NOMO-1 (cell line): ENCODE results near the gene APBB1IP.
A peak's percentile ranks its signal among the peaks of the same experiment; 100 is the strongest.
"Not testable (repeated sequence)": the region's sequence is repeated elsewhere in the genome, so short reads cannot be mapped to it uniquely, and the experiment has no call there.

Experiments
- DNase-seq, 2 experiments: peaks; one replicate each; lab custom pipeline; 2025; ENCODE audit not compliant: unreplicated experiment in 2 of 2; lab: John Stamatoyannopoulos, UW

Gene APBB1IP

GRCh38 chr10:26474845-26475244, 36.7 kb downstream of the APBB1IP start:
- not testable (repeated sequence) for DNase-seq

GRCh38 chr10:26475386-26475785, 37.2 kb downstream of the APBB1IP start:
- no peak for DNase-seq

- DNase-seq: no peak
These were observed 39.4 kb downstream of the APBB1IP start for GRCh38 chr10:26477501-26477900.

GRCh38 chr10:26478061-26478460, 39.9 kb downstream of the APBB1IP start:
- no peak for DNase-seq

GRCh38 chr10:26479766-26480492, 41.8 kb downstream of the APBB1IP start:
- DNase-seq: peak; percentile 67 to 80

GRCh38 chr10:26481315-26481692, 43.2 kb downstream of the APBB1IP start:
- DNase-seq: no peak

GRCh38 chr10:26481914-26482550, 43.9 kb downstream of the APBB1IP start:
- peak; percentile 94 to 98 for DNase-seq

GRCh38 chr10:26483554-26483953, 45.4 kb downstream of the APBB1IP start:
- no peak for DNase-seq

GRCh38 chr10:26485150-26485941, 47.2 kb downstream of the APBB1IP start:
- no peak for DNase-seq

GRCh38 chr10:26486304-26486703, 48.2 kb downstream of the APBB1IP start:
- DNase-seq: no peak

GRCh38 chr10:26486990-26487850, 49.1 kb downstream of the APBB1IP start:
- DNase-seq: peak; percentile 21 to 57

GRCh38 chr10:26488344-26488743, 50.2 kb downstream of the APBB1IP start:
- no peak for DNase-seq

- no peak for DNase-seq
These were observed 50.9 kb downstream of the APBB1IP start for GRCh38 chr10:26489081-26489480.

GRCh38 chr10:26490367-26490766, 52.2 kb downstream of the APBB1IP start:
- not testable (repeated sequence) for DNase-seq

GRCh38 chr10:26491276-26491675, 53.1 kb downstream of the APBB1IP start:
- no peak for DNase-seq

GRCh38 chr10:26491934-26492333, 53.8 kb downstream of the APBB1IP start:
- no peak for DNase-seq

- DNase-seq: not testable (repeated sequence)
These were observed 54.6 kb downstream of the APBB1IP start for GRCh38 chr10:26492725-26493124.

GRCh38 chr10:26494018-26494417, 55.9 kb downstream of the APBB1IP start:
- no peak for DNase-seq

GRCh38 chr10:26499426-26499825, 61.3 kb downstream of the APBB1IP start:
- no peak for DNase-seq

- DNase-seq: no peak
These were observed 64.8 kb downstream of the APBB1IP start for GRCh38 chr10:26502986-26503385.

GRCh38 chr10:26503911-26504310, 65.8 kb downstream of the APBB1IP start:
- no peak for DNase-seq
